Measurements from ENCODE around the gene NOXO1. TPM values are rescaled to one million over a fixed set of nuclear protein-coding genes. Genes with fewer than 3 reads are reported as not detected.

NOXO1 gene
- total and polyA plus RNA-seq, 9 of the 15 experiments (the other 6 are each of a cell fraction or from before 2014, with no cell fraction given) = not detected

- TF ChIP-seq E4F1 (CRISPR knock-in tag; IDR thresholded peaks at IDR 0.05; ENCODE audit: borderline replicate concordance) = no peak
- peak; percentile 42; the same call in 1 of the 2 replicates for TF ChIP-seq MXI1 (IDR thresholded peaks at IDR 0.05; ENCODE audit: low read depth, low read length)
- no peak for TF ChIP-seq PCBP2 (IDR thresholded peaks at IDR 0.05; ENCODE audit: low read depth, low read length, poor library complexity, severe bottlenecking)
- no peak for TF ChIP-seq U2AF1 (optimal IDR thresholded peaks at IDR 0.05; ENCODE audit: low read depth, low read length)
- TF ChIP-seq, protein P1, sequence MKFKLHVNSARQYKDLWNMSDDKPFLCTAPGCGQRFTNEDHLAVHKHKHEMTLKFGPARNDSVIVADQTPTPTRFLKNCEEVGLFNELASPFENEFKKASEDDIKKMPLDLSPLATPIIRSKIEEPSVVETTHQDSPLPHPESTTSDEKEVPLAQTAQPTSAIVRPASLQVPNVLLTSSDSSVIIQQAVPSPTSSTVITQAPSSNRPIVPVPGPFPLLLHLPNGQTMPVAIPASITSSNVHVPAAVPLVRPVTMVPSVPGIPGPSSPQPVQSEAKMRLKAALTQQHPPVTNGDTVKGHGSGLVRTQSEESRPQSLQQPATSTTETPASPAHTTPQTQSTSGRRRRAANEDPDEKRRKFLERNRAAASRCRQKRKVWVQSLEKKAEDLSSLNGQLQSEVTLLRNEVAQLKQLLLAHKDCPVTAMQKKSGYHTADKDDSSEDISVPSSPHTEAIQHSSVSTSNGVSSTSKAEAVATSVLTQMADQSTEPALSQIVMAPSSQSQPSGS (CRISPR knock-in tag; IDR thresholded peaks at IDR 0.05) = no peak
- no peak for TF ChIP-seq ZKSCAN3 (CRISPR knock-in tag; IDR thresholded peaks at IDR 0.05)
- TF ChIP-seq BHLHE40 (IDR thresholded peaks at IDR 0.05; ENCODE audit: low read length) = no peak
- no peak for TF ChIP-seq MEF2D (tag; conservative IDR thresholded peaks at IDR 0.05; ENCODE audit: low read depth)
- peak; percentile 91 for TF ChIP-seq ZFX (CRISPR knock-in tag; IDR thresholded peaks at IDR 0.05)
- no peak for TF ChIP-seq RBM17 (IDR thresholded peaks at IDR 0.05; ENCODE audit: borderline replicate concordance, low read depth, low read length)
- TF ChIP-seq, protein P2, sequence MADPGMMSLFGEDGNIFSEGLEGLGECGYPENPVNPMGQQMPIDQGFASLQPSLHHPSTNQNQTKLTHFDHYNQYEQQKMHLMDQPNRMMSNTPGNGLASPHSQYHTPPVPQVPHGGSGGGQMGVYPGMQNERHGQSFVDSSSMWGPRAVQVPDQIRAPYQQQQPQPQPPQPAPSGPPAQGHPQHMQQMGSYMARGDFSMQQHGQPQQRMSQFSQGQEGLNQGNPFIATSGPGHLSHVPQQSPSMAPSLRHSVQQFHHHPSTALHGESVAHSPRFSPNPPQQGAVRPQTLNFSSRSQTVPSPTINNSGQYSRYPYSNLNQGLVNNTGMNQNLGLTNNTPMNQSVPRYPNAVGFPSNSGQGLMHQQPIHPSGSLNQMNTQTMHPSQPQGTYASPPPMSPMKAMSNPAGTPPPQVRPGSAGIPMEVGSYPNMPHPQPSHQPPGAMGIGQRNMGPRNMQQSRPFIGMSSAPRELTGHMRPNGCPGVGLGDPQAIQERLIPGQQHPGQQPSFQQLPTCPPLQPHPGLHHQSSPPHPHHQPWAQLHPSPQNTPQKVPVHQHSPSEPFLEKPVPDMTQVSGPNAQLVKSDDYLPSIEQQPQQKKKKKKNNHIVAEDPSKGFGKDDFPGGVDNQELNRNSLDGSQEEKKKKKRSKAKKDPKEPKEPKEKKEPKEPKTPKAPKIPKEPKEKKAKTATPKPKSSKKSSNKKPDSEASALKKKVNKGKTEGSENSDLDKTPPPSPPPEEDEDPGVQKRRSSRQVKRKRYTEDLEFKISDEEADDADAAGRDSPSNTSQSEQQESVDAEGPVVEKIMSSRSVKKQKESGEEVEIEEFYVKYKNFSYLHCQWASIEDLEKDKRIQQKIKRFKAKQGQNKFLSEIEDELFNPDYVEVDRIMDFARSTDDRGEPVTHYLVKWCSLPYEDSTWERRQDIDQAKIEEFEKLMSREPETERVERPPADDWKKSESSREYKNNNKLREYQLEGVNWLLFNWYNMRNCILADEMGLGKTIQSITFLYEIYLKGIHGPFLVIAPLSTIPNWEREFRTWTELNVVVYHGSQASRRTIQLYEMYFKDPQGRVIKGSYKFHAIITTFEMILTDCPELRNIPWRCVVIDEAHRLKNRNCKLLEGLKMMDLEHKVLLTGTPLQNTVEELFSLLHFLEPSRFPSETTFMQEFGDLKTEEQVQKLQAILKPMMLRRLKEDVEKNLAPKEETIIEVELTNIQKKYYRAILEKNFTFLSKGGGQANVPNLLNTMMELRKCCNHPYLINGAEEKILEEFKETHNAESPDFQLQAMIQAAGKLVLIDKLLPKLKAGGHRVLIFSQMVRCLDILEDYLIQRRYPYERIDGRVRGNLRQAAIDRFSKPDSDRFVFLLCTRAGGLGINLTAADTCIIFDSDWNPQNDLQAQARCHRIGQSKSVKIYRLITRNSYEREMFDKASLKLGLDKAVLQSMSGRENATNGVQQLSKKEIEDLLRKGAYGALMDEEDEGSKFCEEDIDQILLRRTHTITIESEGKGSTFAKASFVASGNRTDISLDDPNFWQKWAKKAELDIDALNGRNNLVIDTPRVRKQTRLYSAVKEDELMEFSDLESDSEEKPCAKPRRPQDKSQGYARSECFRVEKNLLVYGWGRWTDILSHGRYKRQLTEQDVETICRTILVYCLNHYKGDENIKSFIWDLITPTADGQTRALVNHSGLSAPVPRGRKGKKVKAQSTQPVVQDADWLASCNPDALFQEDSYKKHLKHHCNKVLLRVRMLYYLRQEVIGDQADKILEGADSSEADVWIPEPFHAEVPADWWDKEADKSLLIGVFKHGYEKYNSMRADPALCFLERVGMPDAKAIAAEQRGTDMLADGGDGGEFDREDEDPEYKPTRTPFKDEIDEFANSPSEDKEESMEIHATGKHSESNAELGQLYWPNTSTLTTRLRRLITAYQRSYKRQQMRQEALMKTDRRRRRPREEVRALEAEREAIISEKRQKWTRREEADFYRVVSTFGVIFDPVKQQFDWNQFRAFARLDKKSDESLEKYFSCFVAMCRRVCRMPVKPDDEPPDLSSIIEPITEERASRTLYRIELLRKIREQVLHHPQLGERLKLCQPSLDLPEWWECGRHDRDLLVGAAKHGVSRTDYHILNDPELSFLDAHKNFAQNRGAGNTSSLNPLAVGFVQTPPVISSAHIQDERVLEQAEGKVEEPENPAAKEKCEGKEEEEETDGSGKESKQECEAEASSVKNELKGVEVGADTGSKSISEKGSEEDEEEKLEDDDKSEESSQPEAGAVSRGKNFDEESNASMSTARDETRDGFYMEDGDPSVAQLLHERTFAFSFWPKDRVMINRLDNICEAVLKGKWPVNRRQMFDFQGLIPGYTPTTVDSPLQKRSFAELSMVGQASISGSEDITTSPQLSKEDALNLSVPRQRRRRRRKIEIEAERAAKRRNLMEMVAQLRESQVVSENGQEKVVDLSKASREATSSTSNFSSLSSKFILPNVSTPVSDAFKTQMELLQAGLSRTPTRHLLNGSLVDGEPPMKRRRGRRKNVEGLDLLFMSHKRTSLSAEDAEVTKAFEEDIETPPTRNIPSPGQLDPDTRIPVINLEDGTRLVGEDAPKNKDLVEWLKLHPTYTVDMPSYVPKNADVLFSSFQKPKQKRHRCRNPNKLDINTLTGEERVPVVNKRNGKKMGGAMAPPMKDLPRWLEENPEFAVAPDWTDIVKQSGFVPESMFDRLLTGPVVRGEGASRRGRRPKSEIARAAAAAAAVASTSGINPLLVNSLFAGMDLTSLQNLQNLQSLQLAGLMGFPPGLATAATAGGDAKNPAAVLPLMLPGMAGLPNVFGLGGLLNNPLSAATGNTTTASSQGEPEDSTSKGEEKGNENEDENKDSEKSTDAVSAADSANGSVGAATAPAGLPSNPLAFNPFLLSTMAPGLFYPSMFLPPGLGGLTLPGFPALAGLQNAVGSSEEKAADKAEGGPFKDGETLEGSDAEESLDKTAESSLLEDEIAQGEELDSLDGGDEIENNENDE (IDR thresholded peaks at IDR 0.05; ENCODE audit: low read depth, low read length) = no peak
- no peak for TF ChIP-seq ZNF436 (CRISPR knock-in tag; IDR thresholded peaks at IDR 0.05)
These were observed 10.9 kb upstream of the NOXO1 start (continued) for GRCh38 chr16:1991948-1992703.

Data from K562 (cell line).